Measurements from ENCODE around the gene ZGPAT.
A peak's percentile ranks its signal among the peaks of the same experiment; 100 is the strongest.

ZGPAT gene

GRCh38 chr20:63678667-63679465 is 29.0 kb upstream of the ZGPAT start:
- DNase-seq (ENCODE audit: low read depth in 3 of 3) = no peak

- DNase-seq (ENCODE audit: low read depth in 3 of 3) = no peak
Measured at GRCh38 chr20:63679799-63680305, 28.0 kb upstream of the ZGPAT start.

- no peak for DNase-seq (ENCODE audit: low read depth in 3 of 3)
Measured at GRCh38 chr20:63680427-63680826, 27.4 kb upstream of the ZGPAT start.

GRCh38 chr20:63680857-63681608 is 26.8 kb upstream of the ZGPAT start:
- no peak for DNase-seq (ENCODE audit: low read depth in 3 of 3)

- no peak for DNase-seq (ENCODE audit: low read depth in 3 of 3)
Measured at GRCh38 chr20:63681609-63682142, 26.2 kb upstream of the ZGPAT start.

GRCh38 chr20:63682384-63683139 is 25.3 kb upstream of the ZGPAT start:
- no peak for DNase-seq (ENCODE audit: low read depth in 3 of 3)

GRCh38 chr20:63685269-63686026 is 22.4 kb upstream of the ZGPAT start:
- no peak for DNase-seq (ENCODE audit: low read depth in 3 of 3)

GRCh38 chr20:63686094-63686491 is 21.7 kb upstream of the ZGPAT start:
- no peak for DNase-seq (ENCODE audit: low read depth in 3 of 3)

- DNase-seq (ENCODE audit: low read depth in 3 of 3) = peak in 2 of 3 donors; percentile 51 to 53
Measured at GRCh38 chr20:63686492-63687321, 21.1 kb upstream of the ZGPAT start.

GRCh38 chr20:63687419-63688178 is 20.2 kb upstream of the ZGPAT start:
- DNase-seq (ENCODE audit: low read depth in 3 of 3) = no peak

GRCh38 chr20:63688228-63689045 is 19.4 kb upstream of the ZGPAT start:
- DNase-seq (ENCODE audit: low read depth in 3 of 3) = no peak

GRCh38 chr20:63689046-63690002 is 18.5 kb upstream of the ZGPAT start:
- DNase-seq (ENCODE audit: low read depth in 3 of 3) = no peak

- no peak for DNase-seq (ENCODE audit: low read depth in 3 of 3)
Measured at GRCh38 chr20:63690003-63690897, 17.6 kb upstream of the ZGPAT start.

- no peak for DNase-seq (ENCODE audit: low read depth in 3 of 3)
Measured at GRCh38 chr20:63690898-63691710, 16.7 kb upstream of the ZGPAT start.

GRCh38 chr20:63691711-63692435 is 16.0 kb upstream of the ZGPAT start:
- no peak for DNase-seq (ENCODE audit: low read depth in 3 of 3)
